22Rv1 (cell line): ENCODE results near the gene LAMC1.

Source experiments
- CTCF ChIP-seq: fragments of 450-650 bp; IDR thresholded peaks from 2 replicates; pipeline ENCODE4 v1.5.1; 2017; ENCODE audit warnings: mild to moderate bottlenecking
- ZFX ChIP-seq: fragments of 450-650 bp; IDR thresholded peaks from 2 replicates; pipeline ENCODE4 v1.6.1; 2017; ENCODE audit warnings: antibody characterized with exemption, borderline replicate concordance

DNA sequence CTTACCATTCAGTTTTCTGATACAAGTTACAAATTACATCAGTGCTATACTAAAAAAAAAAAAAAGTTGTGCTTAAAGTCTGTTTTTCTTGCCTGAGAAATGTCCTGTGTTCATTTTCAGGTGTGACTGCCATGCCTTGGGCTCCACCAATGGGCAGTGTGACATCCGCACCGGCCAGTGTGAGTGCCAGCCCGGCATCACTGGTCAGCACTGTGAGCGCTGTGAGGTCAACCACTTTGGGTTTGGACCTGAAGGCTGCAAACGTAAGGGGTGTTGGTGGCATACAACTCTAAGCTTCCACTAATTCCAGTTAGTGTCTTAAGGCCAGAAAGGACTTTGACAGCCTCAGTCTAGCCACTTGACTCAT lies 102.8 kb downstream of the LAMC1 start:
- TF ChIP-seq CTCF = no peak
- no peak for TF ChIP-seq ZFX
